ENCODE data around the gene SERINC2. TPM values are rescaled to one million over a fixed set of nuclear protein-coding genes. Genes with fewer than 3 reads are reported as not detected.

The SERINC2 gene
- total and polyA plus RNA-seq, 9 of the 15 experiments (the other 6 are each of a cell fraction or from before 2014, with no cell fraction given), result 0.07 to 1.2 (median 0.70) TPM; not detected in 2

DNA sequence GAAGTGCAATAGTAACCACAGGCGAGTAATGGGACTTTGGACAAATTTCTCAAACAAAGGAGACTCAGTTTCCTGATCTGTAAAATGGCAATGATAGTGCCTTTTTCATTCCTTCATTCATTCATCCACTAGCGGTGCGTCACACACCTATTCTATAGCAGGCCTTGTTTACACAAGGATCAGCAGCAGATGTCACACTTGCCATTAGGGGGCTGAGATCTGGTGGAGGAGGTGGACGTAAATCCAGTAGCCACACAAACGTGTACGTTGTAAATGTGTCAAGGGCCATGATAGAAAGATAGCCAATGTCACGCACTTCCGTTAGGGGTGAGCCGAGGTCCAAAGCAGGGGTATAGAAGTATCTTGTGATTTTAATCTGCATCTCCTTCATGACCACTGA lies 34.2 kb downstream of the SERINC2 start (continued):
- no peak for TF ChIP-seq XRCC5 (IDR thresholded peaks at IDR 0.05; ENCODE audit: low read depth, low read length)
- TF ChIP-seq MAX (CRISPR knock-in tag; IDR thresholded peaks at IDR 0.05), result no peak
- TF ChIP-seq KDM2B (CRISPR knock-in tag; IDR thresholded peaks at IDR 0.05), result no peak
- no peak for TF ChIP-seq KDM4B (IDR thresholded peaks at IDR 0.05; ENCODE audit: borderline replicate concordance in 2 of 2, low read depth in 1 of 2)
- TF ChIP-seq TRIM25 (IDR thresholded peaks at IDR 0.05; ENCODE audit: borderline replicate concordance), result no peak
- TF ChIP-seq ZNF699 (CRISPR knock-in tag; IDR thresholded peaks at IDR 0.05; ENCODE audit: insufficient replicate concordance), result no peak
- no peak for TF ChIP-seq KLF6 (CRISPR knock-in tag; IDR thresholded peaks at IDR 0.05; ENCODE audit: borderline replicate concordance)
- TF ChIP-seq PRMT5 (CRISPR knock-in tag; IDR thresholded peaks at IDR 0.05), result no peak
- TF ChIP-seq UBTF (IDR thresholded peaks at IDR 0.05; ENCODE audit: borderline replicate concordance in 1 of 2, low read depth in 2 of 2, low read length in 2 of 2), result no peak
- TF ChIP-seq ZNF347 (CRISPR knock-in tag; IDR thresholded peaks at IDR 0.05; ENCODE audit: low read depth), result no peak
- TF ChIP-seq RFX1 (IDR thresholded peaks at IDR 0.05), result no peak
- TF ChIP-seq ZNF584 (CRISPR knock-in tag; IDR thresholded peaks at IDR 0.05; ENCODE audit: low read depth), result no peak
- no peak for TF ChIP-seq ZNF780A (CRISPR knock-in tag; IDR thresholded peaks at IDR 0.05)
- no peak for TF ChIP-seq ERF (CRISPR knock-in tag; IDR thresholded peaks at IDR 0.05)
- peak; percentile 27 to 37 (median 30); a peak in 4 of 6 replicates for TF ChIP-seq CTCF (IDR thresholded peaks at IDR 0.05 in 2 of 3, conservative IDR thresholded peaks at IDR 0.05 in 1 of 3; ENCODE audit: insufficient read depth in 2 of 3, low read depth in 1 of 3, low read length in 3 of 3)
- TF ChIP-seq RCOR1 (IDR thresholded peaks at IDR 0.05; ENCODE audit: borderline replicate concordance in 1 of 2, low read depth in 2 of 2, low read length in 2 of 2), result 0 out of 4 replicates have a peak, but pooled peaks of 1 of the 2 experiments have one; percentile 25

All from K562 (cell line).